ENCODE data around the gene TNIP2.
A peak's percentile ranks its signal among the peaks of the same experiment; 100 is the strongest.

TNIP2 gene

GRCh38 chr4:2714061-2714770 is 41.9 kb downstream of the TNIP2 start:
- no peak overlapping the region for H3K4me3 ChIP-seq
- H3K36me3 ChIP-seq = peaks cover 45 to 70% (median 58%) of the 10 kb centered on the region in 11 experiments
- H3K9ac ChIP-seq = peak overlapping the region in 4 of 11 experiments; percentile 1 to 34 (median 18); a peak in 5 of 22 replicates
- H3K4me1 ChIP-seq = peaks cover 35 to 54% (median 45%) of the 10 kb centered on the region in 10 experiments
- no peaks in the 10 kb centered on the region for H3K27me3 ChIP-seq
- H4K20me1 ChIP-seq = peaks cover 0 to 49% (median 30%) of the 10 kb centered on the region in 11 experiments; a peak in 19 of 22 replicates
- peak overlapping the region; percentile 38 to 81 (median 62) for H3K4me2 ChIP-seq
- no peak for TF ChIP-seq Cebpa-rat (IDR thresholded peaks at IDR 0.05)
- H3K9me3 ChIP-seq (replicated peaks in 1 of 11) = peaks cover 0 to 8% (median 5%) of the 10 kb centered on the region in 11 experiments; a peak in 7 of 22 replicates
- peak overlapping the region in 4 of 11 experiments; percentile 8 to 30 (median 19); a peak in 4 of 22 replicates for H3K27ac ChIP-seq

GRCh38 chr4:2713337-2713736 is 42.8 kb downstream of the TNIP2 start:
- no peak for TF ChIP-seq Cebpa-rat (IDR thresholded peaks at IDR 0.05)
- H3K9me3 ChIP-seq (replicated peaks in 1 of 11) = peaks cover 0 to 8% (median 5%) of the 10 kb centered on the region in 11 experiments; a peak in 7 of 22 replicates
- 0 out of 22 replicates have a peak overlapping the region, but pooled peaks of 2 of the 11 experiments have one; percentile 4 to 29 for H3K27ac ChIP-seq
- H3K9ac ChIP-seq = peak overlapping the region in 1 of 11 experiments; percentile 34; a peak in 2 of 22 replicates
- H3K4me3 ChIP-seq = 0 out of 20 replicates have a peak overlapping the region, but pooled peaks of 1 of the 10 experiments have one; percentile 10
- peaks cover 35 to 56% (median 49%) of the 10 kb centered on the region in 10 experiments for H3K4me1 ChIP-seq
- H4K20me1 ChIP-seq = peaks cover 0 to 51% (median 31%) of the 10 kb centered on the region in 11 experiments; a peak in 19 of 22 replicates
- peak overlapping the region; percentile 38 to 81 (median 62) for H3K4me2 ChIP-seq
- peaks cover 40 to 67% (median 54%) of the 10 kb centered on the region in 11 experiments for H3K36me3 ChIP-seq
- no peaks in the 10 kb centered on the region for H3K27me3 ChIP-seq

GRCh38 chr4:2712261-2712842 is 43.8 kb downstream of the TNIP2 start:
- peaks cover 0 to 8% (median 5%) of the 10 kb centered on the region in 11 experiments; a peak in 7 of 22 replicates for H3K9me3 ChIP-seq (replicated peaks in 1 of 11)
- peaks cover 41 to 67% (median 56%) of the 10 kb centered on the region in 11 experiments for H3K36me3 ChIP-seq
- peaks cover 35 to 56% (median 49%) of the 10 kb centered on the region in 10 experiments for H3K4me1 ChIP-seq
- no peak overlapping the region for H3K4me3 ChIP-seq
- peaks cover 0 to 59% (median 31%) of the 10 kb centered on the region in 11 experiments; a peak in 19 of 22 replicates for H4K20me1 ChIP-seq
- H3K4me2 ChIP-seq = peak overlapping the region; percentile 16 to 71 (median 53)
- no peak for TF ChIP-seq Cebpa-rat (IDR thresholded peaks at IDR 0.05)
- no peaks in the 10 kb centered on the region for H3K27me3 ChIP-seq
- peak overlapping the region in 4 of 11 experiments; percentile 8 to 32 (median 17); a peak in 3 of 22 replicates for H3K27ac ChIP-seq
- peak overlapping the region in 9 of 11 experiments; percentile 2 to 52 (median 39); a peak in 7 of 22 replicates for H3K9ac ChIP-seq

GRCh38 chr4:2702770-2703169 is 53.4 kb downstream of the TNIP2 start:
- Histone ChIP-seq H3K9ac (no peak overlapping the region), H3K36me3 (peaks cover 93 to 100% (median 96%) of the 10 kb centered on the region in 11 experiments), H3K4me2 (no peak overlapping the region), H3K4me3 (no peak overlapping the region), H4K20me1 (peaks cover 0 to 66% (median 27%) of the 10 kb centered on the region in 11 experiments; a peak in 17 of 22 replicates), H3K4me1 (peaks cover 3 to 13% (median 5%) of the 10 kb centered on the region in 10 experiments), H3K27ac (no peak overlapping the region), H3K27me3 (no peaks in the 10 kb centered on the region), H3K9me3 (replicated peaks in 1 of 11) (no peaks in the 10 kb centered on the region)
- no peak for TF ChIP-seq Cebpa-rat (IDR thresholded peaks at IDR 0.05)

- no peak overlapping the region for H3K4me3 ChIP-seq
- H3K27ac ChIP-seq = no peak overlapping the region
- peaks cover 94 to 100% (median 97%) of the 10 kb centered on the region in 11 experiments for H3K36me3 ChIP-seq
- no peak for TF ChIP-seq Cebpa-rat (IDR thresholded peaks at IDR 0.05)
- no peaks in the 10 kb centered on the region for H3K27me3 ChIP-seq
- H3K4me1 ChIP-seq = peaks cover 7 to 18% (median 9%) of the 10 kb centered on the region in 10 experiments
- H3K4me2 ChIP-seq = no peak overlapping the region
- H4K20me1 ChIP-seq = peaks cover 0 to 67% (median 31%) of the 10 kb centered on the region in 11 experiments; a peak in 17 of 22 replicates
- no peak overlapping the region for H3K9ac ChIP-seq
- H3K9me3 ChIP-seq (replicated peaks in 1 of 11) = no peaks in the 10 kb centered on the region
These were observed 53.8 kb downstream of the TNIP2 start for GRCh38 chr4:2702361-2702760.

- Histone ChIP-seq H3K36me3 (peaks cover 91 to 100% (median 92%) of the 10 kb centered on the region in 11 experiments), H3K4me2 (no peak overlapping the region), H3K9me3 (replicated peaks in 1 of 11) (no peaks in the 10 kb centered on the region)
These were observed 56.1 kb downstream of the TNIP2 start for GRCh38 chr4:2700031-2700430.

GRCh38 chr4:2699534-2699933 is 56.6 kb downstream of the TNIP2 start:
- peaks cover 91 to 100% (median 92%) of the 10 kb centered on the region in 11 experiments for H3K36me3 ChIP-seq

More at GRCh38 chr4:2700031-2700430, 56.1 kb downstream of the TNIP2 start:
- no peak overlapping the region for H3K9ac ChIP-seq
- H3K4me1 ChIP-seq = peaks cover 30 to 41% (median 32%) of the 10 kb centered on the region in 10 experiments
- TF ChIP-seq Cebpa-rat (IDR thresholded peaks at IDR 0.05) = no peak
- no peak overlapping the region for H3K27ac ChIP-seq
- peaks cover 10 to 78% (median 43%) of the 10 kb centered on the region in 11 experiments; a peak in 20 of 22 replicates for H4K20me1 ChIP-seq
- no peaks in the 10 kb centered on the region for H3K27me3 ChIP-seq
- H3K4me3 ChIP-seq = no peak overlapping the region

GRCh38 chr4:2698951-2699505 is 57.1 kb downstream of the TNIP2 start:
- Histone ChIP-seq H3K9me3 (replicated peaks in 1 of 11) (no peaks in the 10 kb centered on the region), H3K36me3 (peaks cover 91 to 100% (median 92%) of the 10 kb centered on the region in 11 experiments), H3K27ac (no peak overlapping the region), H3K4me3 (no peak overlapping the region), H3K9ac (no peak overlapping the region), H4K20me1 (peaks cover 10 to 84% (median 50%) of the 10 kb centered on the region in 11 experiments; a peak in 20 of 22 replicates), H3K27me3 (no peaks in the 10 kb centered on the region), H3K4me2 (no peak overlapping the region), H3K4me1 (peaks cover 39 to 51% (median 42%) of the 10 kb centered on the region in 10 experiments)
- TF ChIP-seq Cebpa-rat (IDR thresholded peaks at IDR 0.05) = no peak

More at GRCh38 chr4:2699534-2699933, 56.6 kb downstream of the TNIP2 start:
- Histone ChIP-seq H3K27me3 (no peaks in the 10 kb centered on the region), H3K9ac (no peak overlapping the region), H4K20me1 (peaks cover 10 to 79% (median 46%) of the 10 kb centered on the region in 11 experiments; a peak in 20 of 22 replicates), H3K9me3 (replicated peaks in 1 of 11) (no peaks in the 10 kb centered on the region), H3K27ac (no peak overlapping the region), H3K4me2 (no peak overlapping the region), H3K4me3 (no peak overlapping the region), H3K4me1 (peaks cover 35 to 46% (median 37%) of the 10 kb centered on the region in 10 experiments)
- no peak for TF ChIP-seq Cebpa-rat (IDR thresholded peaks at IDR 0.05)
